ENCODE results near the gene TET2. TPM values are rescaled to one million over a fixed set of nuclear protein-coding genes. Genes with fewer than 3 reads are reported as not detected.

The TET2 gene
- total RNA-seq, 1 donor from 2014 or later, result 20.9 TPM

Small RNAs within 50 kb of the gene (small RNA-seq; reads per million reads assigned to genes)
- gene RF00322 (not detected), gene RN7SL89P (not detected)

Data from skeletal muscle tissue (tissue), 2 donors.